GM10266 (cell line): ENCODE results near the gene LASP1NB.
"Not testable (repeated sequence)": the region's sequence is repeated elsewhere in the genome, so short reads cannot be mapped to it uniquely, and the experiment has no call there.

ENCODE experiments used
- DNase-seq: peaks from one replicate; pipeline ENCODE4 v3.0.0; 2012; ENCODE audit errors: extremely low spot score
- TF ChIP-seq, protein P1 (sequence below): IDR thresholded peaks from 2 replicates; pipeline ENCODE4 v1.5.1; 2012; ENCODE audit warnings: mild to moderate bottlenecking, low read depth; ENCODE audit not compliant: control insufficient read depth, insufficient read depth; ENCODE audit errors: missing control alignments

Gene LASP1NB

DNA sequence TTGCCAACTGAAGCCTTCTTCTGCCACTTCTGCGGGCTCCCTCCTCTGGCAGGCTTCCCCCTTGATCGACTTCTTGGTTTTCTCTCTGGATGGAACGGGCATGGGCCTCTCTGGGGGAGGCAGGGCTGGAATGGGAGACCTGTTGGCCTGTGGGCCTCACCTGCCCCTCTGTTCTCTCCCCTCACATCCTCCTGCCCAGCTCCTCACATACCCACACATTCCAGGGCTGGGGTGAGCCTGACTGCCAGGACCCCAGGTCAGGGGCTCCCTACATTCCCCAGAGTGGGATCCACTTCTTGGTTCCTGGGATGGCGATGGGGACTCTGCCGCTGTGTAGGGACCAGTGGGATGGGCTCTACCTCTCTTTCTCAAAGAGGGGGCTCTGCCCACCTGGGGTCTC is 6.5 kb upstream of the LASP1NB start:
- TF ChIP-seq, protein P1, sequence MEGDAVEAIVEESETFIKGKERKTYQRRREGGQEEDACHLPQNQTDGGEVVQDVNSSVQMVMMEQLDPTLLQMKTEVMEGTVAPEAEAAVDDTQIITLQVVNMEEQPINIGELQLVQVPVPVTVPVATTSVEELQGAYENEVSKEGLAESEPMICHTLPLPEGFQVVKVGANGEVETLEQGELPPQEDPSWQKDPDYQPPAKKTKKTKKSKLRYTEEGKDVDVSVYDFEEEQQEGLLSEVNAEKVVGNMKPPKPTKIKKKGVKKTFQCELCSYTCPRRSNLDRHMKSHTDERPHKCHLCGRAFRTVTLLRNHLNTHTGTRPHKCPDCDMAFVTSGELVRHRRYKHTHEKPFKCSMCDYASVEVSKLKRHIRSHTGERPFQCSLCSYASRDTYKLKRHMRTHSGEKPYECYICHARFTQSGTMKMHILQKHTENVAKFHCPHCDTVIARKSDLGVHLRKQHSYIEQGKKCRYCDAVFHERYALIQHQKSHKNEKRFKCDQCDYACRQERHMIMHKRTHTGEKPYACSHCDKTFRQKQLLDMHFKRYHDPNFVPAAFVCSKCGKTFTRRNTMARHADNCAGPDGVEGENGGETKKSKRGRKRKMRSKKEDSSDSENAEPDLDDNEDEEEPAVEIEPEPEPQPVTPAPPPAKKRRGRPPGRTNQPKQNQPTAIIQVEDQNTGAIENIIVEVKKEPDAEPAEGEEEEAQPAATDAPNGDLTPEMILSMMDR: no peak
- DNase-seq: no peak

DNA sequence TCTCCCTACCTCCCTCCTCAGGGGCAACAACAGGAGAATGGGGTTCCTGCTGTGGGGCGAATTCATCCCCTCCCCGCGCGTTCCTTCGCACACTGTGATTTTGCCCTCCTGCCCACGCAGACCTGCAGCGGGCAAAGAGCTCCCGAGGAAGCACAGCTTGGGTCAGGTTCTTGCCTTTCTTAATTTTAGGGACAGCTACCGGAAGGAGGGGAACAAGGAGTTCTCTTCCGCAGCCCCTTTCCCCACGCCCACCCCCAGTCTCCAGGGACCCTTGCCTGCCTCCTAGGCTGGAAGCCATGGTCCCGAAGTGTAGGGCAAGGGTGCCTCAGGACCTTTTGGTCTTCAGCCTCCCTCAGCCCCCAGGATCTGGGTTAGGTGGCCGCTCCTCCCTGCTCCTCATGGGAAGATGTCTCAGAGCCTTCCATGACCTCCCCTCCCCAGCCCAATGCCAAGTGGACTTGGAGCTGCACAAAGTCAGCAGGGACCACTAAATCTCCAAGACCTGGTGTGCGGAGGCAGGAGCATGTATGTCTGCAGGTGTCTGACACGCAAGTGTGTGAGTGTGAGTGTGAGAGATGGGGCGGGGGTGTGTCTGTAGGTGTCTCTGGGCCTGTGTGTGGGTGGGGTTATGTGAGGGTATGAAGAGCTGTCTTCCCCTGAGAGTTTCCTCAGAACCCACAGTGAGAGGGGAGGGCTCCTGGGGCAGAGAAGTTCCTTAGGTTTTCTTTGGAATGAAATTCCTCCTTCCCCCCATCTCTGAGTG is 5.9 kb upstream of the LASP1NB start:
- TF ChIP-seq, protein P1: no peak
- no peak for DNase-seq

DNA sequence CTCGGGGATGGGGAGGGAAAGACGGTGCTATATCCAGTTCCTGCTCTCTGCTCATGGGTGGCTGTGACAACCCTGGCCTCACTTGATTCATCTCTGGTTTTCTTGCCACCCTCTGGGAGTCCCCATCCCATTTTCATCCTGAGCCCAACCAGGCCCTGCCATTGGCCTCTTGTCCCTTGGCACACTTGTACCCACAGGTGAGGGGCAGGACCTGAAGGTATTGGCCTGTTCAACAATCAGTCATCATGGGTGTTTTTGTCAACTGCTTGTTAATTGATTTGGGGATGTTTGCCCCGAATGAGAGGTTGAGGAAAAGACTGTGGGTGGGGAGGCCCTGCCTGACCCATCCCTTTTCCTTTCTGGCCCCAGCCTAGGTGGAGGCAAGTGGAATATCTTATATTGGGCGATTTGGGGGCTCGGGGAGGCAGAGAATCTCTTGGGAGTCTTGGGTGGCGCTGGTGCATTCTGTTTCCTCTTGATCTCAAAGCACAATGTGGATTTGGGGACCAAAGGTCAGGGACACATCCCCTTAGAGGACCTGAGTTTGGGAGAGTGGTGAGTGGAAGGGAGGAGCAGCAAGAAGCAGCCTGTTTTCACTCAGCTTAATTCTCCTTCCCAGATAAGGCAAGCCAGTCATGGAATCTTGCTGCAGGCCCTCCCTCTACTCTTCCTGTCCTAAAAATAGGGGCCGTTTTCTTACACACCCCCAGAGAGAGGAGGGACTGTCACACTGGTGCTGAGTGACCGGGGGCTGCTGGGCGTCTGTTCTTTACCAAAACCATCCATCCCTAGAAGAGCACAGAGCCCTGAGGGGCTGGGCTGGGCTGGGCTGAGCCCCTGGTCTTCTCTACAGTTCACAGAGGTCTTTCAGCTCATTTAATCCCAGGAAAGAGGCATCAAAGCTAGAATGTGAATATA is 4.8 kb upstream of the LASP1NB start:
- no peak for DNase-seq
- TF ChIP-seq, protein P1: no peak

- TF ChIP-seq, protein P1: no peak
- DNase-seq: no peak
Measured at GRCh38 chr17:38921756-38922411, 3.5 kb upstream of the LASP1NB start.

GRCh38 chr17:38922538-38923297 is 2.7 kb upstream of the LASP1NB start:
- no peak for DNase-seq
- TF ChIP-seq, protein P1: no peak

- TF ChIP-seq, protein P1: no peak
- DNase-seq: peak; percentile 62
Measured at GRCh38 chr17:38926293-38927070, 1.1 kb downstream of the LASP1NB start.

- not testable (repeated sequence) for DNase-seq
Measured at GRCh38 chr17:38930782-38931181, 5.4 kb downstream of the LASP1NB start.

DNA sequence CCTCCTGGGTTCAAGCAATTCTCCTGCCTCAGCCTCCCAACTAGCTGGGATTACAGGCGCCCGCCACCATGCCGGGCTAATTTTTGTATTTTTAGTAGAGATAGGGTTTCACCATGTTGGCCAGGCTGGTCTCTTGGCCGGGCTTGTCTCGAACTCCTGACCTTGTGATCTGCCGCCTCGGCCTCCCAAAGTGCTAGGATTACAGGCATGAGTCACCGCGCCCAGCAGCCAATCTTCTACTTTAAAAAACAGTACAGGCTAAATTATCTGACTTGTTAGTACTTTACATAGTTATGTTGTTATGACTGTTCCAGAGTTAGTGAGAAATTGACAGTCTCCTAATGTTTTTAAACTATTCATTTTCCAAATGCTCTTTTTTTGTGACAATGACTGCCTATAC is 8.5 kb downstream of the LASP1NB start:
- not testable (repeated sequence) for DNase-seq
